Sciatic nerve (tissue), 2 donors: ENCODE data around the gene IGFALS. TPM values are rescaled to one million over a fixed set of nuclear protein-coding genes. Genes with fewer than 3 reads are reported as not detected.
A peak's percentile ranks its signal among the peaks of the same experiment; 100 is the strongest.

ENCODE experiments used
- ATAC-seq: fragments of 200-7000 bp; cut with Tn5 transposase; one replicate; pipeline ENCODE4 v1.9.1; 2020; ENCODE audit warnings: mild to moderate bottlenecking, moderate library complexity
- DNase-seq: peaks from one replicate; pipeline ENCODE4 v3.0.0-alpha.2; 2020; ENCODE audit warnings: low spot score
- intact Hi-C: fragments of 100-400 bp; cut with DNase I; formaldehyde crosslinking; loops from one replicate; pipeline ENCODE4 v1.14.2; 2022
- total RNA-seq: library from RNA; stranded (reverse); fragmentation: NEBNext Ultra II Directional; extraction: Animal tissue kit (Norgen Biotek cat#: 25700); gene quantifications from one replicate; pipeline ENCODE4 v1.2.1, GENCODE V29; 2021
- donor health status: DM: no; HTN: no; CAD: no.
- donor health status: DM: no; HTN: no; CAD: no.

IGFALS gene
- total RNA-seq, 1 donor from 2014 or later, result 0.22 TPM

DNA sequence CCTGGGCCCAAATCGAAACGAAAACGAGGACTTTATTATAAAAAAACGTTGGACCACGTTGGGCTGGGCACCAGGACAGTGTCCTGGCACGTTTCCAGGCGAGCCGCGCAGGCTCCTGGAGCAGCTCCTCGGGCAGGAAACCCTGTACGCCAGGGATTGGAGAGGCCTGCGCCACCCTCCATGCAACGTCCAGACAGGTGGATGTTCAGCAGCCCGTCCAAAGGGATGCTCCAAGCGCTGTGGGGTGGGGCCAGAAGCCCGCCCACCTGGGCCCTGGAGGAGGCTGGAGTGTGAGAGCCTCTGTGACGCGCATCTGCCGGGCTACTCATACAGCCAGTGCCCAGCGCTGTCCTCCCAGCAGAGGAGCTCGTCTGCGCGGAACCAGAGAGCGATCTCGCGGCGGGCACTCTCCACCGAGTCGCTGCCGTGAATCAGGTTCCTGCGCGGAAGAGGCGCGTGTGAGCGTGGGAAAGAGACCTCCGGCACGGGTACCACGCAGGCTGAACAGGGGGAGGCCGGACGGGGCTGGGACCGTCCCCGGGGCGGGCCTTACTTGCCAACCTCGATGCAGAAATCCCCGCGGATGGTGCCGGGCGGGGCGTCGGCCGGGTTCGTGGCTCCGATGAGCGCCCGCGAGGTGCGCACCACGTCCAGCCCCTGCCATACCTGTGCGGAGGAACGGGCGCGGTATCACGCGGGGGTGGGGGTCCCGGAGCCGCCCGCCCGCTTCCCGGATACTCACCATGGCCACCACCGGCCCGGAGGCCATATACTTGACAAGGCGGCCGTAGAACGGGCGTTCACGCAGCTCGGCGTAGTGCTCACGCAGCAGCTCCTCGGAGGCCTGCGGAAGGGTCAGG lies 22.9 kb downstream of the IGFALS start:
- intact Hi-C loops, result no loop called here
- DNase-seq (peak; percentile 83), ATAC-seq (peak; percentile 55)

DNA sequence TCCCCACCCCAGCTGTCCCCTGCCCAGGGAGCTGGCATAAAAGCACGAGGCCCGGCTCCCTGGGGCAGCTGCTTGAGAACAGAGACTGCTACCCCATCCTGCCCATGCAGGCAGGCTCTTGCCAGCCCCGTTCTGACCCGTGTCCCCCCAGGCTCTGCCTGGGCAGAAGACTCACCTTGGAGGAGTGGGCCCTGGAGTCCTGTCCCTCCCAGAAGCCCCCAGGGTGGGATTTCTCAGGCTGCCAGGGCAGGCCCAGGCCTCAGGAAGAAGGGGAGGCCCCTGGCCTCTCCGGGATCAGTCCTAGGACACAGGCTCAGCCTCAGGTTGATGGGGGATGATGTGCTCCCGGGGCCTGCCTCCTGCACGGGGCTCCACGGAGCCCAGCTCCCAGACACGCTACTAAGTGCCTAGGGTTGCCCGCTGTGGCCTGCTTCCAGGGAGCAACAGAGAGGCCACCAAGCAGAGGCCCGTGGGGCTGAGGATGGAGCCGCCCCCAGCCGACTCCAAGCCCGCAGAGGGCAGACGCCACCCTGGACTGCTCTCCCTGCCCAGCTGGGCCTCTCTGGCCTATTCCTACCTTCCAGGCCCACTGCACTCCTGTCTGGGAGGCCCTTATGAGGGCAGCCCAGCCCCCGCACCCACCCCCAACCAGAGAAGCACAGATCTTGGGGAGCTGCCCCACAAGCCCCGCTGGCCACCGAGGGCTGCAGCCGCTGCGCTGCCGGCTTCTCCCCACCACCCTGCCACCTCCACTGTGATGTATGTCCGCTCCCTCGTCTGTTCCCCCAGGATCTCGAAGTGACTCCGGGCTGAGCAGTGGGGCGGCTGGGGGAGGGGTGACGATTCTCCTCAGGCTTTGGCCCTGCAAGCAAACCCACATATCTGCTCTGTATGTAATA lies 23.9 kb downstream of the IGFALS start:
- ATAC-seq, result peak; percentile 1
- no peak for DNase-seq
- intact Hi-C loops, result loop anchor here (5.0 kb wide), 1 partner anchor 967 kb away; the partner anchor contains the start of gene GNG13

DNA sequence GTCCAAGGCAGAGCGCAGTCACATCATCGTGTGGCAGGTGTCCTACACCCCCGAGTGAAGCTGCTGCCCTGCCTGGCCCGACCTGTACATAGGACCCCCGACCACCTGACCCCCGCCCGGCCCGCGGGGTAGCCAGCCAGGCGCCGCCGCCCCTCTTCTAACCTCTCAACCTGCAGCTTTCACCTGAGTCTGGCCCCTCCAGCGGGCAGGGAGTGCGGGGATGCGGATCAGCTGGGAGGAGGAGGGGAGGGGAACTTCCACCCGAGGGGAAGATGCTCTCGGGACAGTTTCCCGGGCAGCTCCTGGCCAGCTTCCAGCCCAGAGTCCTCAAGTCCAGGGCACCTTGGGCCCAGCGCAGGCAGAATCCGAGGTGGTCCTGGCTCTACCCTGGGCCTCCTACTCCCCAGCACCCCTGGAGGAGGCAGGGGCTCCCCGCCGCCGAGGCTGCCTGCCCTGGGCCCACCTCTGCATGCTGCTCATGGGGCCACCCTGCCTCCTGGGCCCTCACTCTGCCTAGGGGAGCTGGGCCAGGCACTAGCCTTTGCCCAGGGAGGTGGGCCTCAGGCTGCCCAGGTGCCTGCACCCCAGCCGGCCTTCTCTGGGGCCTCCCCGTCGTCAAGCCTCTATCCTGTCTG lies 24.6 kb downstream of the IGFALS start:
- no peak for DNase-seq
- ATAC-seq, result no peak
- intact Hi-C loops, result loop anchor here (5.0 kb wide), 1 partner anchor 967 kb away; the partner anchor contains the start of gene GNG13

DNA sequence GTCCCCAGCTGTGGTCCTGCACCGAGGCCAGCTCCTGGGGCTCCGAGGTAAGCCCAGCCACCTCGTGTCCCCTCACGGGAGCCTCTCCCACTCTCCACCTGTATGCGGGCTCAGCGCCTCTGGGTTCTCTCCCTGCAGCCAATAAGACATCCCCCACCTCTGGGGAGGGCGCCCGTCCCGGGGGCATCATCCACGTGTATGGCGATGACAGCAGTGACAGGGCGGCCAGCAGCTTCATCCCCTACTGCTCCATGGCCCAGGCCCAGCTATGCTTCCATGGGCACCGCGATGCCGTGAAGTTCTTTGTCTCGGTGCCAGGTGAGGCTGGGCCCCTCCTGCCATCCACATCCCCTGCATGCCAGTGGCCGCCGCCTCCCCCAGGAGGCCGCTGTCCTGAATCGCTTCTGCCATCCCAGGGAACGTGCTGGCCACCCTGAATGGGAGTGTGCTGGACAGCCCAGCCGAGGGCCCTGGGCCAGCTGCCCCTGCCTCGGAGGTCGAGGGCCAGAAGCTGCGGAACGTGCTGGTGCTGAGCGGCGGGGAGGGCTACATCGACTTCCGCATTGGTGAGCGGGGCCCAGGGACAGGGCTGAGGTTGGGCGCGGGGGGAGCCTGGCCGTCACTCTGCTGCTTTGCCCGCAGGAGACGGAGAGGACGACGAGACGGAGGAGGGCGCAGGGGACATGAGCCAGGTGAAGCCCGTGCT lies 25.3 kb downstream of the IGFALS start:
- ATAC-seq (no peak), DNase-seq (no peak)
- intact Hi-C loops, result loop anchor here (5.0 kb wide), 1 partner anchor 966 kb away; the partner anchor contains the start of gene GNG13

DNA sequence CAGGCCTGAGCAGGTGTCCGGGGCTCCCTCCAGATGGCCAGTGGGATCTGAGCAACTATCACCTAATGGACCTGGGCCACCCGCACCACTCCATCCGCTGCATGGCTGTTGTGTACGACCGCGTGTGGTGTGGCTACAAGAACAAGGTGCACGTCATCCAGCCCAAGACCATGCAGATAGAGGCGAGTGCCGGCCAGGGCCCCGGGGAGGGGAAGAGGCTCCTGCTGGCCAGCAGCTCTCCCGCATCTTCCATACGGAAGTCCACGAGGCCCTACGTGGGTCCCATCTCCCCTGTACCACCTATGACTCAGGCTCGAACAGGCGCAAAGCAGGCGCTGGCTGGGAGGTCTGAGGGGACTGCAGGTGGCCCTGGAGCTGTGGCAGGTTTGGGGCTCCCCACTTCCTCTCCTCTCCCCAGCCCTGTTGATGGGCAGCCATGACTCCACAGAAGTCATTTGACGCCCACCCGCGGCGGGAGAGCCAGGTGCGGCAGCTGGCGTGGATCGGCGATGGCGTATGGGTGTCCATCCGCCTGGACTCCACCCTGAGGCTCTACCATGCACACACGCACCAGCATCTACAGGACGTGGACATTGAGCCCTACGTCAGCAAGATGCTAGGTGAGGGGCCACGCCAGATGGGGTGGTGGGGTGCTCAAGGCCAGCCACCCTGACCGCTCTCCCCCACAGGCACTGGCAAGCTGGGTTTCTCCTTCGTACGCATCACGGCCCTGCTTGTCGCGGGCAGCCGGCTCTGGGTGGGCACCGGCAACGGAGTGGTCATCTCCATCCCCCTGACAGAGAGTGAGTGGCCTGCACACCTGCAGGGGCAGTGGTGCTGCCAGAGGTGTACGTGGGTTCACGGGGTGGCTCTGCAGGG lies 26.1 kb downstream of the IGFALS start:
- ATAC-seq (no peak), DNase-seq (no peak)
- intact Hi-C loops, result loop anchor here (5.0 kb wide), 1 partner anchor 965 kb away; the partner anchor contains the start of gene GNG13

DNA sequence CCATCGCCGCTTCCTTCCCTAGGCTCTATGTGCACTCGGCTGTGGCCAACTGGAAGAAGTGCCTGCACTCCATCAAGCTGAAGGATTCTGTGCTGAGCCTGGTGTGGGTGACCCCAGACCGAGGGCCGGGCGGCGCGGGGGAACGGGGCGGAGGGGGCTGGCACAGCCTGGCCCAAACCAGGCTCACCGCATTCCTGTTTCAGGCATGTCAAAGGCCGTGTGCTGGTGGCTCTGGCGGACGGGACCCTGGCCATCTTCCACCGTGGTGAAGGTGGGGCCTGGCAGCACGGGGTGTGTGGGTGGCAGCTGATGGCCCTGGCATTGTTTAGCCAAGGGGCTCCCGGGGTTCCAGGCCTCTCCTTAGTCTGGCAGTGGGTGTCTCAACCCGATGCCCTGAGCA lies 26.8 kb downstream of the IGFALS start:
- intact Hi-C loops, result loop anchor here (5.0 kb wide), 1 partner anchor 964 kb away; the partner anchor contains the start of gene GNG13
- ATAC-seq (no peak), DNase-seq (no peak)

DNA sequence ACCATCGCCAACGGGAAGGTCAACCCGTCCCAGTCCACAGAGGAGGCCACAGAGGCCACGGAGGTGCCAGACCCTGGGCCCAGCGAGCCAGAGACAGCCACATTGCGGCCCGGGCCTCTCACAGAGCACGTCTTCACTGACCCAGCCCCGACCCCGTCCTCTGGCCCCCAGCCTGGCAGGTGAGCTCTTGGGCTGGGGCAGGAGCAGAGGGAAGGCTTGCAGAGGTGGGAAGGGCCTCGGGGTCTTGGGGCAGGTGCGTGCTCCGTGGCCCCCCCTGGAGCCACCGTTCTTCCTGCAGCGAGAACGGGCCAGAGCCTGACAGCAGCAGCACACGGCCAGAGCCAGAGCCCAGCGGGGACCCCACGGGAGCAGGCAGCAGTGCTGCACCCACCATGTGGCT lies 27.3 kb downstream of the IGFALS start:
- intact Hi-C loops, result loop anchor here (5.0 kb wide), 1 partner anchor 964 kb away; the partner anchor contains the start of gene GNG13
- ATAC-seq (no peak), DNase-seq (no peak)

DNA sequence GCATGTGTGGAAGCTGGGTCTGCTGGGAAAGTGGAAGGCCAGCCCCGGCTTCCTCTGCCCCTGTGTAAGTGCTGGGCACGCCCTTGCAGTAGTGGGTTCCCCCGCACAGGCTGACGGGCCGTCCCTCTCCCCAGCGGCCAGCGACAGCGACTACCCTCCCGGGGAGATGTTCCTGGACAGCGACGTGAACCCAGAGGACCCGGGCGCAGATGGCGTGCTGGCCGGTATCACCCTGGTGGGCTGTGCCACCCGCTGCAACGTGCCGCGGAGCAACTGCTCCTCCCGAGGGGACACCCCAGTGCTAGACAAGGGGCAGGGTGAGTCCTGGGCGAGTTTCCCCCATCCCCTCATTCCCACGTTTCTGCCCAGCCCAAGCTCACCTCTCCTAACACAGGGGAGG lies 27.7 kb downstream of the IGFALS start:
- intact Hi-C loops, result loop anchor here (5.0 kb wide), 1 partner anchor 964 kb away; the partner anchor contains the start of gene GNG13
- no peak for ATAC-seq
- no peak for DNase-seq

DNA sequence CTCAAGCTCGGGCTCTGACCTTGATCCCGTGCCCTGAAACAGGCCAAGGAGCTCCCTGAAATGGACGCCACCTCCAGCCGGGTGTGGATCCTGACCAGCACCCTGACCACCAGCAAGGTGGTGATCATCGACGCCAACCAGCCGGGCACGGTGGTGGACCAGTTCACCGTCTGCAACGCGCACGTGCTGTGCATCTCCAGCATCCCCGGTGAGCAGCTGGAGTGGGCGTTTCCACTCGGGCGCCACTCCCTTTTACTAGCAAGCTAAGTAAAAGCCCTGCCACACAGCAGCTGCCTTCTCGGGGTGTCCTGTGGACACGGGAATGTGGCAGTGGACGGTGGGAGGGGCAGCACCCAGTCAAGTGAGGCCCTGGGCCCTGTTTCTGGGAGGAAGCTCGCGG lies 28.5 kb downstream of the IGFALS start:
- intact Hi-C loops, result loop anchor here (5.0 kb wide), 1 partner anchor 963 kb away; the partner anchor contains the start of gene GNG13
- ATAC-seq, result no peak
- no peak for DNase-seq

DNA sequence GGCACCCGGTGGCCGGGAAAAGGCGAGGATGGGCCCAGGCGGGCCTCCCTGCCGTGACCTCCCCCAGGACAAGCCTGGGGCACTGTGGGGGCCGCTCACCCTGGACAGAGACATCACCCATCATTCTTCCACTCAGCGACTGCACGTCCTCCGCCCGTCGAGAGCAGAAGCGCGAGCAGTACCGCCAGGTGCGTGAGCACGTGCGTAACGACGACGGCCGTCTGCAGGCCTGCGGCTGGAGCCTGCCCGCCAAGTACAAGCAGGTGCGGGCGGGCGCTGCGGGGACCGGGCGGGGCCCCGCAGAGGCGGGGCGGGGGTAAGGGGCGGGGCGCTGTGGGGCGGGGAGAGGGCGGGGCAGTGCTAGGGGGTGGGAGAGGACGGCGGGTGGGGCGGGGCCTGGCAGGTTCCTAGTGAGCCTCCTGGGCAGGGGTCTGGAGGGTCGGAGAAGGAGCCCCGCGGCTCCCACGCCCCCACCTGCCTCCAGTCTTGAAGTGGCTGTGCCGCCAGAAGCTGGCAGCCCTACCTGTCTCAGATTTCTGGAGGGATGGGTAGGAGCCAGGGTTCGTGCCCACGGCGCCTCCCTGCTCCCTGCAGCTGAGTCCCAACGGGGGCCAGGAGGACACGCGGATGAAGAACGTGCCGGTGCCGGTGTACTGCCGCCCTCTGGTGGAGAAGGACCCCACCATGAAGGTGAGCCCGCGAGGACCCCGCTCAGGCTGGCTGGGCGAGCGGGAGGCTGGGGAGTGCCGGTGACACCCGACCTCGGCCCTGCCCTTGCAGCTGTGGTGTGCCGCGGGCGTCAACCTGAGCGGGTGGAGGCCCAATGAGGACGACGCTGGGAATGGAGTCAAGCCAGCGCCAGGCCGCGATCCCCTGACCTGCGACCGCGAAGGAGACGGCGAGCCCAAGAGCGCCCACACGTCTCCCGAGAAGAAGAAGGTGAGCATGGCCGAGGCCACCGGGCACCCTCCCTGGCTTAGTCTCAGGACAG lies 29.7 kb downstream of the IGFALS start:
- intact Hi-C loops, result no loop called here
- DNase-seq, result no peak
- ATAC-seq, result peak; percentile 6

DNA sequence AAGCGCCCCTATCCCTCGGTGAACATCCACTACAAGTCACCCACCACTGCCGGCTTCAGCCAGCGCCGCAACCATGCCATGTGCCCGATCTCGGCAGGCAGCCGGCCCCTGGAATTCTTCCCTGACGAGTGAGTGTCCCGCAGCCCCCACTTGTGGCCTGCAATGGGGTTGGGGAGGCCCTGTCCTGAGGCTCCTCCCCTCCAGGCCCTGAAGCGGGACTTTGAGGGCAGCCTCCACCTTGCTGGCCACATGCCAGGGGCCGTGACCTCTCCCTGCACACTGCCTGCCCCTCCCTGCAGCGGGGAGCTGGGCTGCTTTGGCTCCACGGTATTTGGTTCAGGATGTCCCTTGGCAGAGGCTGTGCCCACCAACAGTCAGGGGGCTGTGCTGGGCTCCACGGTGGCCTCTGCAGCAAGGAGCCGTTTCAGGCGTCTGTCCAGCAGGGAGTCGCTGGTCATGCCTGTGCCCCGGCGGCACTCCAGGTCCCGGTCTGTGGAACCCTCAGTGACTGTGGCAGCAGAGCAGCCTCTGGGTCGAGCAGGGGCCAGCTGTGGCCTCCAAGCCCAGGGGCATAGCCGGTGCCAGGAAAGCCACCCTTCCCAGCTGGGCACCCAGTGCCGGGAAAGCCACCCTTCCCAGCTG lies 30.5 kb downstream of the IGFALS start:
- ATAC-seq (no peak), DNase-seq (no peak)
- intact Hi-C loops, result no loop called here

DNA sequence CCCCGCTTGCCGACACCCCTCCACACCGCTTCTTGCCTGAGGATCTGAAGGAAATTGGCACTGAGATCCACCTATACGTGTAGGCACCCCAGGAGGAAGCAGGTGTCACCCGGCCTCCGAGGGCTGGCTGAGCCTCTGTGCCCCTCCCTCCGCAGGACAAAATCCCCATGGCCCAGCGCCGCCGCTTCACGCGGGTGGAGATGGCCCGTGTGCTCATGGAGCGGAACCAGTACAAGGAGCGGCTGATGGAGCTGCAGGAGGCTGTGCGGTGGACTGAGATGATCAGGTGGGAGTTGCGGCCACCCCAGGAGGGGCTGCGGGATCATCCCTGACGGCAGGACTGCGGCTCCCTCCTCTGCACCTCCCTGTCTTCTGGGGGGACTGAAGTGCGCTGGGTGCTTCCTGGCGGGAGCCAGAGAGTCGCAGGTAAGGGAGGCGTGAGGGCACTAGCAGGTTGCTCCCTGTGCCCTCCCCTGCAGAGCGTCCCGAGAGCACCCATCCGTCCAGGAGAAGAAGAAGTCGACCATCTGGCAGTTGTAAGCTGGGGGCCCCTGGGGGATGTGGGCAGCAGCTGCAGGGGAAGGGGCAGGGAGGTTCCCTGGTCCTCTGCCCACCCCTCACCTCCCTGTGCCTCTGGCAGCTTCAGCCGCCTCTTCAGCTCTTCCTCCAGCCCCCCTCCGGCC lies 31.2 kb downstream of the IGFALS start:
- DNase-seq, result no peak
- intact Hi-C loops, result no loop called here

DNA sequence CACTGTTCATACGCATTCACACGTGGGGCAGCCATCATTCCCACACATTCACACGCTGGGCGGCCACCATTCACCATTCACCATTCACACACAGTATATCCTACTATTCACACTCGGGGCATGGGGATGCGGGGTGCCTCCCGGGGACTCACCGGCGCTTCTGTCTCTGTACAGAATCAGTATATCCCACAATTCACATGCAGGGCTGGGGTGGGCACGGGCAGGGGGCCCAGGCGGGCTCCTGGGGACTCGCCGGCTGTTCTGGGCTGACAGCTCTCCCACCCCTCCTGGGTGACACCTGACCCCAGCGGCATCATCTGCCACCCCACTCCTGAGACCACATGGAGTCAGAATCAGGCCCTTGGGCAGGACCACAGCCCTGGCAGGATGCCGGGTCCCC lies 31.8 kb downstream of the IGFALS start:
- intact Hi-C loops, result no loop called here
- ATAC-seq (no peak), DNase-seq (no peak)

More for the DNA sequence above, 31.2 kb downstream of the IGFALS start:
- no peak for ATAC-seq

DNA sequence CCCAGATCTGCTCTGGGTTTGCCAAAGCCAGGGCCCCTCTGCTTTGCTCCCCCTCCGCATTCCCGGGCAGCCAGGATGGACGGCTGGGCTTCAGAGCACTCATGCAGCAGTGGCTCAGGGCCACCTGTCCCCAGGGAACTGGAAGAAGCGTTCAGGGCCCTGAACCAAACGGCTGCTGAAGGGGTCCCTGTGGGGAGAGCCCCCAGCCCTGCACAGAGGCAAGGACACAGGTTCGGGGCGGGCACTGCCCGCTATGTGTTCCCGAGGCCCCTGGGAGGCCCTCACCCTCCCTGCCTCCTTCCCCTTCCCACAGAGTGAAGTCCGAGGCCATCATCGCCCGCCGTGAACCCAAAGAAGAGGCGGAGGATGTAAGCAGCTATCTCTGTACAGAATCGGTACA lies 32.6 kb downstream of the IGFALS start:
- intact Hi-C loops, result no loop called here
- DNase-seq (peak; percentile 49), ATAC-seq (no peak)

DNA sequence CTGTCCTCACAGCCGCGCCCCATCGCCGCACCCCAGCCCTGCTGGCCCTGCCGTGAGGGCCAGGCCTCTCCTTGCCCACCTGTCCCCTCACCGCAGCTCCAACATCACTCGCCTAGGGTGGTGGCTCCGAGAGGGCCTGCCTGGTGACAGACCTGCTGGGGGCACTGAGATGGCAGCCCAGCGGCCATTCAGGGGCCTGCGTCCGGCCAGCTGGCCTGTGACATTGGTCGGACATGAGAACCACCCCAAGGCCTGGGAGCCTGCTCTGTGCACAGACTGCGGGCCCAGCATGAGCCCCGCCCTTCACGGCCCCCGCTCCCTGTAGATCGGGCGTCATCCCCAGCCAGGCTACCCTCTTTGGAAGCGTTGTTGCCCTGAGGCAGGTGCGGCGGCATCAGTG lies 34.0 kb downstream of the IGFALS start:
- DNase-seq, result no peak
- ATAC-seq, result no peak
- intact Hi-C loops, result no loop called here
